Keratinocyte (primary cell): Measurements from ENCODE around the gene UBR3. TPM values are rescaled to one million over a fixed set of nuclear protein-coding genes. Genes with fewer than 3 reads are reported as not detected.

Source experiments
- DNase-seq: peaks from one replicate; pipeline ENCODE4 v3.0.0-alpha.2; 2011; ENCODE audit warnings: low read depth, missing footprints, low spot score
- FAIRE-seq: peaks from 2 replicates; lab custom pipeline; 2011; peaks lifted over from hg19 to GRCh38; lab: Jason Lieb, UNC
- H2AFZ ChIP-seq: 2 replicates; pipeline ENCODE4 v1.6.0; 2012; ENCODE audit warnings: low read length, control low read depth, inconsistent platforms; ENCODE audit not compliant: control insufficient read depth
- H3K27ac ChIP-seq: 2 replicates; pipeline ENCODE4 v1.5.1; 2011; ENCODE audit warnings: low read length; ENCODE audit not compliant: control insufficient read depth, insufficient read depth
- H3K27me3 ChIP-seq: 3 replicates; pipeline ENCODE4 v1.6.0; 2011; ENCODE audit warnings: low read length; ENCODE audit not compliant: control insufficient read depth, insufficient read depth; ENCODE audit errors: extremely low read depth
- H3K36me3 ChIP-seq, 2 experiments: 2 replicates in 1 of 2; 3 replicates in 1 of 2; pipeline ENCODE4 v1.5.1; 2011; ENCODE audit warnings: low read length in 2 of 2, mild to moderate bottlenecking in 1 of 2; ENCODE audit not compliant: control insufficient read depth in 2 of 2, insufficient read depth in 2 of 2; ENCODE audit errors: extremely low read depth in 1 of 2
- H3K4me1 ChIP-seq: 3 replicates; pipeline ENCODE4 v1.5.1; 2011; ENCODE audit warnings: low read length; ENCODE audit not compliant: control insufficient read depth, insufficient read depth; ENCODE audit errors: extremely low read depth
- H3K4me2 ChIP-seq: 3 replicates; pipeline ENCODE4 v1.6.0; 2011; ENCODE audit warnings: low read depth, low read length; ENCODE audit not compliant: control insufficient read depth, insufficient read depth; ENCODE audit errors: extremely low read depth
- H3K4me3 ChIP-seq, 3 experiments: fragments of 200-600 bp in 1 of 3; sonication (generic) in 1 of 3; 2 replicates in 2 of 3; 3 replicates in 1 of 3; pipeline ENCODE4 v1.5.1; 2011 to 2016; ENCODE audit warnings: low read length in 3 of 3, mild to moderate bottlenecking in 3 of 3, control low read depth in 2 of 3, inconsistent platforms in 1 of 3, low read depth in 1 of 3, mixed read lengths in 1 of 3, mixed run types in 1 of 3, moderate library complexity in 1 of 3; ENCODE audit not compliant: control insufficient read depth in 2 of 3, insufficient read depth in 2 of 3; ENCODE audit errors: extremely low read depth in 1 of 3
- H3K79me2 ChIP-seq: 2 replicates; pipeline ENCODE4 v1.6.0; 2012; ENCODE audit warnings: low read length; ENCODE audit not compliant: control insufficient read depth, insufficient read depth
- H3K9ac ChIP-seq: 3 replicates; pipeline ENCODE4 v1.6.0; 2011; ENCODE audit warnings: low read length; ENCODE audit not compliant: control insufficient read depth, insufficient read depth; ENCODE audit errors: extremely low read depth
- H3K9me1 ChIP-seq: 3 replicates; pipeline ENCODE4 v1.6.0; 2011; ENCODE audit warnings: low read length; ENCODE audit not compliant: control insufficient read depth, insufficient read depth; ENCODE audit errors: extremely low read depth
- H3K9me3 ChIP-seq: 2 replicates; pipeline ENCODE4 v1.5.1; 2012; ENCODE audit warnings: low read depth, low read length; ENCODE audit not compliant: control insufficient read depth
- H4K20me1 ChIP-seq: 3 replicates; pipeline ENCODE4 v1.6.0; 2011; ENCODE audit warnings: low read length; ENCODE audit not compliant: control insufficient read depth, insufficient read depth; ENCODE audit errors: extremely low read depth
- EZH2 ChIP-seq: IDR thresholded peaks from one replicate; pipeline ENCODE4 v1.6.1; 2012; ENCODE audit warnings: inconsistent platforms, mild to moderate bottlenecking, low read length, moderate library complexity
- dilution Hi-C: fragments of 300-500 bp; cut with MboI; formaldehyde crosslinking; loops from one replicate; pipeline ENCODE4 v1.7.0; 2020; ENCODE audit warnings: low sequenced_read_pairs; ENCODE audit not compliant: extremely low pct_ligation_motif_present
- polyA plus RNA-seq, 5 experiments: library from polyadenylated mRNA; depleted of rRNA in 3 of 5; stranded (reverse) in 3 of 5; stranded (forward) in 1 of 5; unstranded in 1 of 5; fragments of >200 nt; gene quantifications; 1 replicate in 1 of 5; 2 replicates in 3 of 5; 3 replicates in 1 of 5; pipeline versions ENCODE4 v1.2.1 to v1.2.3, GENCODE V29; 2011 to 2012; ENCODE audit warnings: missing spikeins in 2 of 5, low read depth in 1 of 5, low replicate concordance in 1 of 5
- TF ChIP-seq, protein P1 (sequence below), 3 experiments: IDR thresholded peaks in 1 of 3; conservative IDR thresholded peaks in 1 of 3; optimal IDR thresholded peaks in 1 of 3; 2 replicates in 2 of 3; 3 replicates in 1 of 3; pipeline versions ENCODE3 to v1.5.1; 2011; ENCODE audit warnings: low read length in 3 of 3, mild to moderate bottlenecking in 3 of 3, moderate library complexity in 2 of 3, control low read depth in 1 of 3, inconsistent platforms in 1 of 3; ENCODE audit not compliant: insufficient read depth in 2 of 3; ENCODE audit errors: extremely low read depth in 1 of 3

Gene UBR3
- polyA plus RNA-seq, 1 donor (not counting 4 experiments of a cell fraction or from before 2014, with no cell fraction given) = 14.7 TPM

DNA sequence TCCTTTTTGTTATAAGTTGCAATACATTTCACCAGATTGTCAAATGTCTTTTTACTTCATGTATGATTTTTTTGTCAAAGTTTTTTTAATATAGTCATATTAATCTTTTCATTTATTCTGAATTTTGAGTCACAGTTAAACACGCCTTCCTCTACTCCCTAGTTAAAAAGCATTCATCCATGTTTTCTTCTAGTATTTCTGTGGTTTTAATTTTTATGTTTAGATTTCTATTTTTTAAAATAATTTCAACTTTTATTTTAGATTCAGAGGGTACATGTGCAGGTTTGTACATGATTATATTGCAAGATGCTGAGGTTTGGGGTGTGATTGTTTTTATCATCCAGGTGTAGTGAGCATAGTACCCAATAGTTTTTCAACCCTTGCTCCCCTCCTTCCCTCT, 204.0 kb downstream of the UBR3 start:
- H3K27me3 ChIP-seq = no peaks in the 10 kb centered on the region
- H4K20me1 ChIP-seq = no peaks in the 10 kb centered on the region
- FAIRE-seq (no peak), DNase-seq (no peak)
- peaks cover 0 to 1% of the 10 kb centered on the region in 2 experiments for H3K36me3 ChIP-seq
- dilution Hi-C loops = no loop called here
- H3K9ac ChIP-seq = no peak overlapping the region
- no peaks in the 10 kb centered on the region for H3K4me1 ChIP-seq
- no peak overlapping the region for H3K4me3 ChIP-seq
- H3K79me2 ChIP-seq = no peaks in the 10 kb centered on the region
- H3K4me2 ChIP-seq = no peak overlapping the region
- H3K9me1 ChIP-seq = no peaks in the 10 kb centered on the region
- H3K27ac ChIP-seq = no peak overlapping the region
- no peak overlapping the region for H2AFZ ChIP-seq
- TF ChIP-seq EZH2 = no peak
- TF ChIP-seq, protein P1, sequence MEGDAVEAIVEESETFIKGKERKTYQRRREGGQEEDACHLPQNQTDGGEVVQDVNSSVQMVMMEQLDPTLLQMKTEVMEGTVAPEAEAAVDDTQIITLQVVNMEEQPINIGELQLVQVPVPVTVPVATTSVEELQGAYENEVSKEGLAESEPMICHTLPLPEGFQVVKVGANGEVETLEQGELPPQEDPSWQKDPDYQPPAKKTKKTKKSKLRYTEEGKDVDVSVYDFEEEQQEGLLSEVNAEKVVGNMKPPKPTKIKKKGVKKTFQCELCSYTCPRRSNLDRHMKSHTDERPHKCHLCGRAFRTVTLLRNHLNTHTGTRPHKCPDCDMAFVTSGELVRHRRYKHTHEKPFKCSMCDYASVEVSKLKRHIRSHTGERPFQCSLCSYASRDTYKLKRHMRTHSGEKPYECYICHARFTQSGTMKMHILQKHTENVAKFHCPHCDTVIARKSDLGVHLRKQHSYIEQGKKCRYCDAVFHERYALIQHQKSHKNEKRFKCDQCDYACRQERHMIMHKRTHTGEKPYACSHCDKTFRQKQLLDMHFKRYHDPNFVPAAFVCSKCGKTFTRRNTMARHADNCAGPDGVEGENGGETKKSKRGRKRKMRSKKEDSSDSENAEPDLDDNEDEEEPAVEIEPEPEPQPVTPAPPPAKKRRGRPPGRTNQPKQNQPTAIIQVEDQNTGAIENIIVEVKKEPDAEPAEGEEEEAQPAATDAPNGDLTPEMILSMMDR (optimal IDR thresholded peaks at IDR 0.05 in 1 of 3, IDR thresholded peaks at IDR 0.05 in 1 of 3, conservative IDR thresholded peaks at IDR 0.05 in 1 of 3; ENCODE audit: extremely low read depth in 1 of 3, insufficient read depth in 2 of 3, low read length in 3 of 3) = no peak
- H3K9me3 ChIP-seq = no peaks in the 10 kb centered on the region

DNA sequence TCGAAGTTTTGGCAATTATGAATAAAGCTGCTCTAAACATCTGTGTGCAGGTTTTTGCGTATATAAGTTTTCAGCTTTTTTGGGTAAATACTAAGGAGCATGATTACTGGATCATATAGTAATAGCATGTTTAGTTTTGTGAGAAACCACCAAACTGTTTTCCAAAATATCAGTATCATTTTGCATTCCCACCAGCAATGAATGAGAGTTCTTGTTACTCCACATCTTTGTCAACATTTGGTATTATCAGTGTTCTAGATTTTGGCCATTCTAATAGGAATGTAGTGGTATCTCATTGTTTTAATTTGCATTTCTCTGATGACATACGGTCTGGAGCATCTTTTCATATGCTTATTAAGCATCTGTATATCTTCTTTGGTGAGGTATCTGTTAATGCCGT, 207.3 kb downstream of the UBR3 start:
- Histone ChIP-seq H2AFZ (no peak overlapping the region), H4K20me1 (no peaks in the 10 kb centered on the region), H3K9ac (no peak overlapping the region), H3K79me2 (no peaks in the 10 kb centered on the region), H3K9me3 (no peaks in the 10 kb centered on the region), H3K4me3 (no peak overlapping the region), H3K4me2 (no peak overlapping the region), H3K36me3 (peaks cover 0 to 1% of the 10 kb centered on the region in 2 experiments), H3K9me1 (no peaks in the 10 kb centered on the region), H3K27me3 (no peaks in the 10 kb centered on the region), H3K27ac (no peak overlapping the region), H3K4me1 (no peaks in the 10 kb centered on the region)
- no peak for TF ChIP-seq EZH2
- TF ChIP-seq, protein P1 (optimal IDR thresholded peaks at IDR 0.05 in 1 of 3, IDR thresholded peaks at IDR 0.05 in 1 of 3, conservative IDR thresholded peaks at IDR 0.05 in 1 of 3; ENCODE audit: extremely low read depth in 1 of 3, insufficient read depth in 2 of 3, low read length in 3 of 3) = no peak
- FAIRE-seq = no peak
- no peak for DNase-seq
- dilution Hi-C loops = no loop called here
